Stimulated activated CD4-positive, alpha-beta T cell treated with anti-CD3 and anti-CD28 coated beads, Interleukin-1b, Interleukin-23, amount 100 ng/mL, for 48 hours (primary cell): ENCODE measurements around the gene PLA2G4F.

ENCODE experiments used
- DNase-seq: peaks from one replicate; pipeline ENCODE4 v3.0.0-alpha.2; 2020

PLA2G4F gene, protein sequence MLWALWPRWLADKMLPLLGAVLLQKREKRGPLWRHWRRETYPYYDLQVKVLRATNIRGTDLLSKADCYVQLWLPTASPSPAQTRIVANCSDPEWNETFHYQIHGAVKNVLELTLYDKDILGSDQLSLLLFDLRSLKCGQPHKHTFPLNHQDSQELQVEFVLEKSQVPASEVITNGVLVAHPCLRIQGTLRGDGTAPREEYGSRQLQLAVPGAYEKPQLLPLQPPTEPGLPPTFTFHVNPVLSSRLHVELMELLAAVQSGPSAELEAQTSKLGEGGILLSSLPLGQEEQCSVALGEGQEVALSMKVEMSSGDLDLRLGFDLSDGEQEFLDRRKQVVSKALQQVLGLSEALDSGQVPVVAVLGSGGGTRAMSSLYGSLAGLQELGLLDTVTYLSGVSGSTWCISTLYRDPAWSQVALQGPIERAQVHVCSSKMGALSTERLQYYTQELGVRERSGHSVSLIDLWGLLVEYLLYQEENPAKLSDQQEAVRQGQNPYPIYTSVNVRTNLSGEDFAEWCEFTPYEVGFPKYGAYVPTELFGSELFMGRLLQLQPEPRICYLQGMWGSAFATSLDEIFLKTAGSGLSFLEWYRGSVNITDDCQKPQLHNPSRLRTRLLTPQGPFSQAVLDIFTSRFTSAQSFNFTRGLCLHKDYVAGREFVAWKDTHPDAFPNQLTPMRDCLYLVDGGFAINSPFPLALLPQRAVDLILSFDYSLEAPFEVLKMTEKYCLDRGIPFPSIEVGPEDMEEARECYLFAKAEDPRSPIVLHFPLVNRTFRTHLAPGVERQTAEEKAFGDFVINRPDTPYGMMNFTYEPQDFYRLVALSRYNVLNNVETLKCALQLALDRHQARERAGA

DNA sequence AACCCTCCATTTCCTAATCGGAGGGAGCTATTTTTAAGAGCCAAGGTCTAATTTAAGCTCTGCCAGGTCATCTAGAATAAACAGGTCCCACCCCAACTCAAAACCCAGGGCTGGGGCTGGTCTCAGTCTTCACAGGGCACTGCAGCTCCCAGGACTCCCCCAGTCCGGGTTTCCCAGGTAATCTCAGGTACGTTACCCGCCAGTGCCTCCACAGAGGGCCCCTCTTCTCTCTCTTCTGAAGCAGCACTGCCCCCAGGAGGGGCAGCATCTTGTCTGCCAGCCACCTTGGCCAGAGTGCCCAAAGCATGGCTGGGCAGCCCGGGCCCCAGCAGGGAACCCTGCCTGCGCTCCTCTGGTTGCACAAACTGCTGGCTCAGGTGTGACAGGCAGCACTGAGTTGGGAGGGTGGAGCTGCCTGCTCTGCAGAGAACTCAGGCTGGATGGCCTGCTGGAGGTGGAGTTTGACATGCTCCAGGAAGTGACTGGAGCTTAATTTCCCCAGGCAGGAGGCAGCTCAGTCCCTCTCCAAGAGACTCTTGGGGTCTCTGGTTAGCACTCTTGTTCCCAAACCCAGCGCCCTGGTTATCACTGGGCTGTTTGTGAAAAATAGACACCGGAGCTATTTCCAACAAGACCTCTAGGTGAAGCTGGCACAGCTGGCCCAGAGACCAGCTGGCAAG lies at the start of gene PLA2G4F:
Gene PLA2G4F, minus strand, starts transcription at position 394 of the 680 bp plus-strand sequence. Its CDS starts 87 bp downstream, at position 307.
- no peak for DNase-seq

DNA sequence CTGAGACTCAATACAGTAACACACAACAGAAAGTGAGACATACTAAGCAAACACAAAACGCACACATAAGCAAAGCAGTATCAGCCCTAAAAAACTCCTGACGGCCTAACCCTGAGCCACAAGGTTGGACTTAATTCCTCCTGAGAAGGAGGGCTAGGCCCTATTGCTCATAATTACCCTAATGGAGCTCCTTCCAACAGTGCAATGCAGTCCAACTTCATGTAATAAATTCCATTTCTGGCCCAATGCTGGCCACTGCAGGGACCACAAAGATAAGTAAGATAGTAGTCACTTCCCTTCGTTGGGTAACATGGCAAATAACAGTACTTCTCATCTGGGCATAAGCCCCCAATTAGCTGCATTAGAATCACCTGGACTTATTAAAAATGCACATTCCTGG lies 47.5 kb upstream of the PLA2G4F start:
- no peak for DNase-seq

DNA sequence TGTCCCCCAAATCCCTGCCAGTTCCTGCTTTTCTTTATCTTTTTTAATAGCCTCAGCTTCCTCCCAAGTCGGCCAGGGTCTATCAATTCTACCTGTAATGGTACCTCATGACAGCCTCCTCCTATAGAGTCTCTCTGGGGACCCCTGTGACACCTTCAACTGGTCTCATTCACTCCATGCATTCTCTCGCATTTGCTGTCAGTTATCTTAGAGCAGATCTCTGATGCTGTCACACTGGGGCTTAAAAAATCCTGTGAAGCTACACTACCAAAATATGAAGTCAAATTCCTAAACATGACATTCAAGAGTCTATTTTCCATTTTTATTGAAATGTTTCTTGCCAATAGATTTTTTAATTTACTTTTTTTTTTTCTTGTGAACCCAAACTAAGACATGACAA lies 46.2 kb upstream of the PLA2G4F start:
- DNase-seq: no peak

DNA sequence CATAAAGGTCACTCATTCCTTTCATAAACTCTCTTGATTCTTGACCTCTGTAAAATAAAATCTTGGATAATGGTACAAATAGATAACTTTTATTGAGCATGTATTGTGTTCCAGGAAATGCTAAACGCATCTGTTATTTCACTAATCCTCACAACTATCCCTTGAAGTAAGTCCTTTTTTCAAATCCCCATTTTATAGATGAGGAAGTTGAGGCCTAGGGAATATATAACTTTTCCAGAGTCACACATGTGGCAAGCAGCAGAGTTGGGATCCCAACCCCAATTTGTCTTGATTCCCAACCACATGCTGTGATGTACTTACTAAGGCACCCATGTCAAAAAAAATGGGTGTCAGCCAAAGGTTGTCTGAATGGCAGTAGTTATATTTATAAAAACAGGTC lies 45.4 kb upstream of the PLA2G4F start:
- DNase-seq: no peak

DNA sequence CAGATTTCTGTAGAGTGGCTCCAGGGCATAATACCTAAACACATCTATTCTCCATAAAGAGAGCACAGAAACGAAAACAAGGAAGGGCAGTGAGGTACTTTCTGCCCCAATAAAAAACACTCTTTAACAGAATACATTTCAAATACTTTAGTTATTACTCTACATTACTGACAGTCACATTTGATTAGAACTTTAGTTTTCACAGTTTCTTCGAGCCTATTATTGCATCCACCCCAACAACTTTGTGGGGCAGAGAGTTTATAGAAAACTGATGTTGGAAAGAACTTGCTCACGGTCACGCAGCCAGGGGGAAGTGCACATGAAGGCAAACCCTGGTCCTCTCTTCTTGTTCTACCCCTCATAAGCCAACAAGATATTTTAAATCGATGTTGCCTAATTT lies 42.7 kb upstream of the PLA2G4F start:
- no peak for DNase-seq

DNA sequence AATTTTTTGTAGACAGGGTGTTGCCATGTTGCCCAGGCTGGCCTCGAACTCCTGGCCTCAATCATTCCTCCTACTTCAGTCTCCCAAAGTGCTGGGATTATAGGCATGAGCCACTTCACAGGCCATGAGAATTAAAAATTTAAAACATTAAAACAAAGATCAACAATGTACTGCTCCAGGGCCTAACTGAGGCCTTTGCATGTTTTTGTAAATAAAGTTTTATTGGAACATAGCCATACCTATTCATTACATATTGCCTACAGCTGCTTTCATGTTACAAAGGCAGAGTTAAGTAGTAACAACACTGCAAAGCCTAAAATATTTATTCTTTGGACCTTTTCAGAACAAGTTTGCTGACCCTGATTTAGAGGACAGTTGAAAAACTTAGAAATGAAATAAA lies 42.1 kb upstream of the PLA2G4F start:
- DNase-seq: no peak

DNA sequence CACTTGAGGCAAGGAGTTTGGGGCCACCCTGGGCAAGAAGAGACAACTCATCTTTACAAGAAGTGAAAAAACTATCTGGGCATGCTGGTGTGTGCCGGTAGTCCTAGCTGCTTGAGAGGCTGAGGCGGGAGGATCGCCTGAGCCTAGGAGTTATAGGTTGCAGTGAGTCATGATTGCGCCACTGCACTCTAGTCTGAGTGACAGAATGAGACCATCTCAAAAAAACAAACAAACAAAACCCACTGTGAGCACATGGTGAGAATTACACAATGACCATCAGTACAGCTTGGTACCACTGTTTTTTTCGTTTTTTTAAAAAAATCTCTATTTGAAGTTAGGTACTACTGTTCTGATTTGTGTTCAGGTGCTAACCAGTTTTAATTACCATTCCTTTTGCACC lies 38.1 kb upstream of the PLA2G4F start:
- DNase-seq: peak; percentile 40

DNA sequence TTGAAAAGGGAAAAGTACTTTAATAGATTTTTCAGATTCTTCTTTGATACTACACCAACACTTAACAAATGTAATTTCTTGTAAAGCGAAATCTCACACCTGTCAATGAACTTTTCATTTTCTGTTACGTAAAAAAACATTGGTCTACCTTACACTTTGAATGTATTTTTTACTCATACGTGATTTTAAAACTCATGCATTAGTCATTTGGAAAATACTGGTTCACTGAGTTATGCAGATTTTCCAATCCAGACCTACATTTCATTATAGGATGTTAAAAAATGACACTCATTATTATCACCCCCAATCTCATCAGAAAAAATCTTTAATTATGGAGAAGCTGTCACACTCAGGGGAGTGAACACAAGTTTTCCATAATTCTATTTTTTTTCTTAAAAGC lies 36.9 kb upstream of the PLA2G4F start:
- DNase-seq: no peak

DNA sequence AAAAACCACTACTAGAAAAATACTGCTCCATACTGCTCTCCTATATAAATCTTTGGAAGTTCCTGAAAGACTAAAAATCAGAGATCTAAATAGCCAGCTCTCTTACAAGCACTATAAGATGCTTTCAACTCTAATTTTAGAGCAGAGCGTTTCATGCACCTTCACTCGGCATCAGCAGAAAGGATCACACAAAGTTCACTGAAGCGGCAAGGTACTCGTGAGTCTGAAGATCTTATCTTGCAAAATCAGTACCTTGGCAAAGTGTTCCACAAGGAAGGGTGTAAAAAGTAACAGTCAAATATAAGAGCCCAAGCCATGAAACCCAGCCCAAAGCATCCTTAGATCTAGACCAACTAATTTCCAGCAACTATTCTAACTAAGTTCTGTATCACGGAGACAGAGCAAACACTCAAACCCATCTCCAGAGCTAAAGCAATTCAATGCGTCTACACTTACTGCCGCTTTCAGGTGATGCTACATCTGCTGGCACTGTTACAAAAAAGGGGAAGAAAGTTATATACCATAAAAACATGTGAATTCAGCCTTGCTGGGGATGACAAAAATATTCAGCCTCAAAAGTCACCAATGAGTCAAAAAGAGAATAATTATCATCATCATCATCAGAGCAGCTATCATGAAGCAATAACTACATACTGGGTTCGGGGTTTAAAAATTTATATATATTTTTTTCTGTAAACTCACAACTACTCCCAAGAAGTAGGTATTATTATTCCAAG lies 35.3 kb upstream of the PLA2G4F start:
- no peak for DNase-seq

DNA sequence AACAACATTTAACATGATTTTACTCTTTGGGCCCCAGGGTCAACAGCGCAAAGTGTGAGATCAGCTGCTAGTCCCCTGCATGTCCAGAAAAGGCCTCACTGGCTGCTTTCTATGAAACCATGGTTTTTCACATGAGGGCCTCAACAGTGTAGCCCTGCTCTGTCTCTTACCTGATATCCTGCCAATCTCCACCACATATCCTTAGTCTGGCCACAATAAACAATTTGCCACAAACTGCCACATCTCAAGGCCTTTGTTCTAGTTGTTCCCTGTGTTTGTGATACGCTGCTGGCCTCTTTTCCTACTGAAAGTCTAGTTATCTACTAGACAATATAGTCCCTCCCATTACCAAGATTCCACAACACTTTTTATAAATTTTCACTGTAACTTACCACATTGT lies 33.9 kb upstream of the PLA2G4F start:
- DNase-seq: no peak

DNA sequence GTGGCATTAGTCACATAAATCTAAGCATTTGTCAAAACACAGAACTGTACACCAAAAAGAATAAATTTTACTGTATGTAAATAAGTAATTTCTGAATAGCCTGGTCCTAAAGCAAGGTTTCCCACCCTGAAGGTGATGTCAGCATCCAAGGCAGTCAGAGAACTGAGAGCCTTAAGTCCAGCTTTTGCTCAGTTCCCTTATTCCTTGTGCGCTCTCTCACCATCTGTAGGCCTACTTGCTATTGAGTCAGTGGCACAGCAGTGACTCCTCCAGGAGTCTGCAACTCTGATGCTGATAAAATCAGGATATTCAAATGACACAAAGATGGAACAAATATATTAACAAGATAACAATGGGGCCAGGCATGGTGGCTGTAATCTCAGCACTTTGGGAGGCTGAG lies 29.4 kb upstream of the PLA2G4F start:
- no peak for DNase-seq

DNA sequence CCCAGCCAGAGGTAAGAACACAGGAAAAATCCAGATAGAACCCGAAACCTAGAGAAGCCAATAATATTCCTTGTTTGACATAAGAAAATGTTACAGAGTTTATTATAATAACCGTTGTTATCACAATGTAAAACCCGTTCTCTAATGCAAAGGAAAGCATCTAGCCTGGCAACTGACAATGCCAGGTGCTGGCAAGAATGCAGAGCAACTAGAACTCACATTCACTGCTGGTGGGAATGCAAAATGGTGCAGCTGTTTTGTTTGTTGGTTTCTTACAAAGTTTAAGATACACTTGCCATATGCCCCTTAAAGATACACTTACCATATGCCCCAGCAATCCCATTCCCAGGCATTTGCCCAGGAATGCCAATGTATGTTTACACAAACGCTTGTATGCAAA lies 28.3 kb upstream of the PLA2G4F start:
- DNase-seq: no peak

DNA sequence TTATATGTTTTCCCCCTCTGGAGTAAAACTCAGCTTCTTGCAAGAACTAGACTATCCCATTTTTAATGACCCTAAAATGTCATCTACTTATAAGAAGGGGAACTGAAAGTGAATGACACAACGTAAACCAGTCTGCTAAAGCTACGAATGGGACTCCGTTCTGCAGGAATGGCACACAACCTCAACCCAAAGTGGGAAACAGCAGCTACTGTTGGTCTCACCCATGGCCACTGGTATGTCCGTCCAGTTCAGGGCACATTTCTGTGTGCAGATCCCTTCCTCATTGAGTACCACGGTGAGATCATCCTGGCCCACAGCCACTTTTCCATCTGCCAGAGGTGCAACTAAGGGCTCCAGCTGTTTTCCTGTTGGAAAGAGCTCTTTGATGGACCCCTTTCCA lies 27.9 kb upstream of the PLA2G4F start:
- DNase-seq: no peak

DNA sequence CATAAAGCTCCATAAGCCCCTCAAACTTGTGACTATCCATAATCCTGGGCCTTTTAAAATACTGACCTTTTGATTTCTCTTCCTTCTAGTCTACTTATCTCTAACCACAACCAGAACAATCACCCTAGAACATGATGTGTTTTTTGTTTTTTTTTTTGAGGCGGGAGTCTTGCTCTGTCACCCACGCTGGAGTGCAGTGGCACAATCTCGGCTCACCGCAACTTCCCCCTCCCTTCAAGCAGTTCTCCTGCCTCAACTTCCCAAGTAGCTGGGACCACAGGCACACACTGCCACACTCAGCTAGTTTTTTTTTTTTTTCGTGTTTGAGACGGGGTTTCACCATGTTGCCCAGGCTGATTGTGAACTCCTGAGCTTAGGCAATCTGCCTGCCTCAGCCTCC lies 26.5 kb upstream of the PLA2G4F start:
- no peak for DNase-seq

DNA sequence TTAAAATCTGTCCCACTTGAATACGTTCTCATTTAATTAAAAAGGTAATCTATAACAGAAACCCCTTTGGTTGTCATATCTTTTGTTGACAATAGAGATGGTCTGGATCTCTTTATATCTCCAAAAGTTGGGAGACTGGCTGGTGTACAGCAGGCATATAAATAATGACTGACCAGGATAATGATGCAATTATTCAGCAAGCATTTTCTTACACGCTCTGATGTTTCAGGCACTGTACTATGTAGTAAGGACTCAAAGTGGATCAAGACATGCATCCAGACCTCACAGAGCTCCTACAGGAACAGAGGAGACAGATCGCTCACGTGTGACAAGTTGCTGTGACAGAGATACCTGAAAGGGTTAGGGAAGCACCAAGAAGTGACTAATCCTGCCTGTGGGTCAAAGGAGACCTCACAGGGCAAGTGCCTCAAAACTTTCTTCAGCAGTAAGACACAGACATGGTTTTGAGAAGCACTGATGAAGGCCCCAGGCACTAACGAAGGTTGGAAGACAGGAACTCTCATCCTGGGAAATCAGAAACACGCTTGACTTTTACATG lies 26.0 kb upstream of the PLA2G4F start:
- DNase-seq: no peak

DNA sequence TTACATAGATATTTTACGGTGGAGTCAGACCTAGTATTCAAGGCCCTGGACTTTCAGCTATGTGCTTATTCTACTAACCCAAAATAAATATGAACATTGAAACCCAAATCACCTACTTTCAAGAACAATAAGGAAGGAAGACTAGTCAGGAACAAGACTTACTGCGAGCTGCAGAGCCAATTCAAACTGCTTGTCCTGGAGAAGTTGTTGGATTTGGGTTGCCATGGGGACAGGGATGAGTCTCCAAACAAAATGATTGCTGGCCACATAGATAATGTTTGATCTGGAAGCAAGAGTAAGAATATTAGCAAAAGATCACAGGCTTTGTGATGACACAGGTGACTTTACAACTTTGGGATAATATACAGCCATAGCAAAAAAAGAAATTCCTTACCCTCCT lies 21.6 kb upstream of the PLA2G4F start:
- DNase-seq: no peak

DNA sequence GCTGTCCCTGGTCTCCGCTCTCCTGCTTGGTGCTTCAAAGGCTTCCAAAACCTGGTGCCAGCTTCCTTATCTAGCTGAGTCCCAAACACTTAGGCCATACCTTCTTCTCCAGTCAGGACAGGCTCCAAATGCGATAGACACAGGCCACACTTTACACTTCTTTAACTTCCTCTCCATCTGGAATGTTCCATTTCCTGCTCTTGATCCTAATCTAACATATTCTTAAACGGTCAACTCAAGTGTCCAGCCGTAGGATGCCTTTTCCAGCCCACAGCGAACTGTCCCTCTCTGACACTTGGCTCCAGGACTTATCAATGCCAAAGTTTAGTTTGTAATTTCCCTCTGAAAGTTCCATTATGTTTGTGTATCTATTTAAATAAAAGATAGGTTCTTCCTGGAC lies 19.2 kb upstream of the PLA2G4F start:
- DNase-seq: no peak

DNA sequence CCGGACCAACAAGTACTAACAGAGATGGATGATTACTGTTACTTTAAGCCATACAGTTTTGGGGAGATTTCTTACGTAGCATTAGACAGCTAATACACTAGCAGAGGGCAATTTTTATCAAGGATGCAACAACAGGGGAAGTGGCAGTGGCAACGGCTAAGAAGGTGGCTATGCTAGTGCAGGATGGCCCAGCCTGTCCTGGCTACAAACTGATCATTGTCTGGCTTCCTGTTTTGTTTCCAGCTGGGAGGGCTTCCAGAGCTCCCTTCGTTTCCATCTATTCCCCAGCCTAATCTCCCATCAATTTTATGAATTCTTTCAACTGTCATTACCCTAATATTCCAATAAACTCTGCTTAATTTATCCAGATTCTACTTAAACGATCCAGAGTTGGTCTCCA lies 16.0 kb upstream of the PLA2G4F start:
- no peak for DNase-seq

DNA sequence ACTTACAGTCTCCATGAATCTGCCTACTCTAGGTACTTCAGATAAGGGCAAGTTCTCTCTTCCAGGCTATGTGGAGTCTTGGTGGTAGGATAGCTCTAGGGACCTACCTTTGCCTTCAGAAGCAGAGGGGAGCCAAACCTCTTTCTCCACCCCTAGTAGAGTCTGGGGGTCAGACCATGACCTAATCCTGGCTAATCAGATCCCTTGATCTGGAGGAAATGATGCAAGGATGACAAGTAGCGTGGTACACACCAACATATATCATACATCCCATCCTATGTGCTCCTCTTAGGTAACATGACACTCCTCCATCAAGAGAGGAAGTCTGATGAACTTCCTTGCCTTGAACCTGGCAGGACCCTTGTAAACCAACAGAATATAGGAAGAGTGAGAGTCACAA lies 15.4 kb upstream of the PLA2G4F start:
- DNase-seq: no peak

DNA sequence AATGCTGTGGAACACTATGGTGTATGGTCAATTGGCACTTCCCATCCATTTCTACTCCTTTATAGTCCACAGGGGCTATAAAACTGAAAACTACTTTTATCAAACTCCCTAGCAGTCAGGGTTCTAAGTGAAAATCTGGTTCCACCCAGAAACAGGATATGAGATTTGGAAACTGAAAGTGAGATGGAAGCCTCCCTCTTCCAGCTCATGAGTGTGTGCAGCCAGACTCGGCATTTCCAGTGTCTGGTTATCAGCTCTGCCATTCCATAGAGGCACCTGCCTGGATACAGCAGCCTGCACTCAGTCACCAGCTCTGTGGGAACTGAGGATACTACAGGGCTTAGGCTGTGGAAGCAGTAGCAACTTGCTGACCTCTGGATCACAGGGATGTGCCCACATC lies 14.7 kb upstream of the PLA2G4F start:
- DNase-seq: no peak

DNA sequence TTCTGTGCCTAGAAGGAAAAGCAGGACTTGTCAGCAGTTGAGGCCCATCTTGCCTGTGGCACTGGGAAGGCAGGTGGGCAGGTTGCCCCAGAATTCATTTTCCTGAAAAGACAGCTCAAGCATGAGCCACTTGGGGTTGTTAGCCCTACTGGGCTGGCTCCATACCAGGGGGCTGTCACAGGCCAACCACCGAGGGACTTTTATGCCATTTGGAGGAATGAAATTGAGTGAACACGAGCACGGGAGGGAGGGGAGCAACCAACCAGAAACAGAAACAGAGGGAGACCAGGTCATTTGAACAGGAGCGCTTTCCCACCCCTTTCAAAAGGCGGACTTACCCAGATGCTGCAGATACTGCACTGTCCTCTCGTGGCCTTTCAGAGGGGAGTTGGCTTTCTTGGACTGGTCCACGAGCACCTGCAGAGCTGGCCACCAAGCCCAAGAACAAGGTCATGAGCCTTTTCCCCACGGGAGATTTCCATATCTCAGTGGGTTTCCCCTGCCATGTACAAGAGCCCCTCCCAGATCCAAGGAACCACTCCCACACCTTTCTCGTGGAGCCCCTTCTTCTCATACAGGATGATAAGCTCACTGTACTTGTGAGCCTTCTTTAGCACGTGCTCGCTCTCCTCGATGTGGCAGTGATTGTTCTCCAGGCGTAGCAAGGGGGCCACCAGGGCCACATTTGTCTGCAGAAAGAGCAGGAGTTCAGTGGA lies 9.9 kb upstream of the PLA2G4F start:
- no peak for DNase-seq

DNA sequence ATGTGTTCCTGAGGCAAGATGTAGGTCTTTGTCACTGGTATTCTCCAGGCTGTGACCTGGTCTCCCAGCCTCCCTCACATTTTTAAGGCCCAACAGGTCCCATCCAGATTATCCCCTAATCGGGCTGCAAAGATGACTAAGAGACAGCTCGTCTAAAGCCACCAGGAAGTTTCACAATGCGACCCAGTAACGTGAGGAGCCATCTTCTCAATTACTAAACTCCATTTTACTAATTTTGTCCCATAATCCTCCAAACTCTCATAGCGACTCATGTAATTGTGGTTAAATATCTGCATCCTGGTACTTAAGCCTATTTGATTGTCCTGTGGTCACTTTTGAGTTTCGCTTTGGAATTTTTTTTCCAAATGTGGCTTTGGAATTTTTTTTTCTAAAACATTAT lies 8.7 kb upstream of the PLA2G4F start:
- no peak for DNase-seq
